AG09319 (cell line): ENCODE data around the gene ITPR3.

Experiments
- DNase-seq: peaks from one replicate; pipeline ENCODE4 v3.0.0-alpha.2; 2010; ENCODE audit warnings: low read depth; ENCODE audit errors: extremely low read depth
- CTCF ChIP-seq: IDR thresholded peaks from 2 replicates; pipeline ENCODE4 v1.5.1; 2011; ENCODE audit warnings: low read depth, mild to moderate bottlenecking, inconsistent platforms, low read length, moderate library complexity

The ITPR3 gene

GRCh38 chr6:33600761-33601160 lies 20.4 kb upstream of the ITPR3 start:
- TF ChIP-seq CTCF: no peak

GRCh38 chr6:33602180-33602579 lies 18.9 kb upstream of the ITPR3 start:
- no peak for DNase-seq
- no peak for TF ChIP-seq CTCF

More at GRCh38 chr6:33600761-33601160, 20.4 kb upstream of the ITPR3 start:
- DNase-seq: no peak

- TF ChIP-seq CTCF: no peak
Observed at GRCh38 chr6:33604941-33605854, 15.9 kb upstream of the ITPR3 start.

GRCh38 chr6:33606642-33607041 lies 14.5 kb upstream of the ITPR3 start:
- DNase-seq: no peak
- TF ChIP-seq CTCF: no peak

More at GRCh38 chr6:33604941-33605854, 15.9 kb upstream of the ITPR3 start:
- DNase-seq: no peak

GRCh38 chr6:33607126-33607783 lies 13.9 kb upstream of the ITPR3 start:
- no peak for DNase-seq

GRCh38 chr6:33607784-33608161 lies 13.3 kb upstream of the ITPR3 start:
- TF ChIP-seq CTCF: no peak
- no peak for DNase-seq

More at GRCh38 chr6:33607126-33607783, 13.9 kb upstream of the ITPR3 start:
- no peak for TF ChIP-seq CTCF

GRCh38 chr6:33609019-33609418 lies 12.1 kb upstream of the ITPR3 start:
- no peak for DNase-seq
- no peak for TF ChIP-seq CTCF
